Measurements from ENCODE around the gene LHCGR.

LHCGR gene

DNA sequence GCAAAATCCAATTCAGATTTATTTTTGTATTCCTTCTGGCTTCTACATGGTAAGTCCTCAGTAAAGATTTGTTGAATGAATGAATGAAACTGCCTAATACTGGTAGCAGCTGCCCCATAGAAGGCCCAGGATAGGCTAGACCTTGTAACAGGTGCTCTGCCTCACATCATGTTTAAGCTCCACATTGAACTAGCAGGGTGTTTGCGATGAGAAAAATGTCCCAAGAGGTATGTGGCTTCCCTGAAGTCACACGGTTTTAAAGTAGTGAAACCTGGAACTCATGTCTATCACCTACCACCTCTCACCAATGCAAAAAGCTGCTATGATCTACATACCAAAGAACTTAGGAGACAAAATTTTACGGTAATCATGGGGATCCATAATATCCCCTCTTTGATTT is 765 bp upstream of the LHCGR start:
- no peaks in the 10 kb centered on the region for H3K36me3 ChIP-seq (ENCODE audit: control insufficient read depth, low read length)
- no peaks in the 10 kb centered on the region for H3K4me1 ChIP-seq (ENCODE audit: control insufficient read depth, low read length)
- no peaks in the 10 kb centered on the region for H3K79me2 ChIP-seq (ENCODE audit: control insufficient read depth, low read length)
- no peaks in the 10 kb centered on the region for H3K9me2 ChIP-seq (replicated peaks; ENCODE audit: control insufficient read depth, low read length)
- H3K9me3 ChIP-seq (ENCODE audit: control insufficient read depth, insufficient read depth, low read length), result no peaks in the 10 kb centered on the region
- no peaks in the 10 kb centered on the region for H3K27me3 ChIP-seq (ENCODE audit: control insufficient read depth, low read length)
- no peaks in the 10 kb centered on the region for H4K20me1 ChIP-seq (ENCODE audit: control insufficient read depth, insufficient read depth, low read depth, low read length)
- H3K4me3 ChIP-seq (ENCODE audit: low read length), result no peak overlapping the region
- H3K27ac ChIP-seq (ENCODE audit: low read depth, low read length), result no peak overlapping the region
- TF ChIP-seq, protein P1, sequence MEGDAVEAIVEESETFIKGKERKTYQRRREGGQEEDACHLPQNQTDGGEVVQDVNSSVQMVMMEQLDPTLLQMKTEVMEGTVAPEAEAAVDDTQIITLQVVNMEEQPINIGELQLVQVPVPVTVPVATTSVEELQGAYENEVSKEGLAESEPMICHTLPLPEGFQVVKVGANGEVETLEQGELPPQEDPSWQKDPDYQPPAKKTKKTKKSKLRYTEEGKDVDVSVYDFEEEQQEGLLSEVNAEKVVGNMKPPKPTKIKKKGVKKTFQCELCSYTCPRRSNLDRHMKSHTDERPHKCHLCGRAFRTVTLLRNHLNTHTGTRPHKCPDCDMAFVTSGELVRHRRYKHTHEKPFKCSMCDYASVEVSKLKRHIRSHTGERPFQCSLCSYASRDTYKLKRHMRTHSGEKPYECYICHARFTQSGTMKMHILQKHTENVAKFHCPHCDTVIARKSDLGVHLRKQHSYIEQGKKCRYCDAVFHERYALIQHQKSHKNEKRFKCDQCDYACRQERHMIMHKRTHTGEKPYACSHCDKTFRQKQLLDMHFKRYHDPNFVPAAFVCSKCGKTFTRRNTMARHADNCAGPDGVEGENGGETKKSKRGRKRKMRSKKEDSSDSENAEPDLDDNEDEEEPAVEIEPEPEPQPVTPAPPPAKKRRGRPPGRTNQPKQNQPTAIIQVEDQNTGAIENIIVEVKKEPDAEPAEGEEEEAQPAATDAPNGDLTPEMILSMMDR (IDR thresholded peaks at IDR 0.05; ENCODE audit: low read depth, low read length, poor library complexity, severe bottlenecking), result no peak
- TF ChIP-seq EZH2phosphoT487 (IDR thresholded peaks at IDR 0.05; ENCODE audit: borderline replicate concordance, low read length), result no peak
- H3K4me2 ChIP-seq (ENCODE audit: low read length), result no peak overlapping the region
- no peaks in the 10 kb centered on the region for H3F3A ChIP-seq (ENCODE audit: control insufficient read depth, insufficient read depth)

DNA sequence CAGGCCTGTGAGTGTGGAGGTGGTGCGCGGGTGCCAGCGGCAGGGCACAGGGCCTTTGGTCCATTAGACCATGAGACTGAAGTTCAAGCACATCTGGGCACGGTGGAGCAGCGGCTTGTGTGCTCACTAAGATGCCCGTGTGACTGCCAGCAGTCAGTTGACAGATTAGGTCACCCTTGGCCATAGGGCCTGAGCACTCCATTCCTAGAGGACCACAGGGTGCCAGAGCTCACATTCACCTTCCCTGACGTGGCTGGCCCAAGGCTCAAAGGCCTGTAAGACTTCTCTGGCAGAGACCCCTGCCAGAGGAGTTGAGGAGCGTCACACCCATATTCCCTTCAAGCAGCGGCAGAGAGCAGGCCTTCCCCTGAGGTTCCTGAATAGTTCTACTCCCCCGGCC is 650 bp downstream of the LHCGR start:
- Histone ChIP-seq H3K4me3 (ENCODE audit: low read length) (no peak overlapping the region), H3K9me2 (replicated peaks; ENCODE audit: control insufficient read depth, low read length) (no peaks in the 10 kb centered on the region), H3K4me2 (ENCODE audit: low read length) (no peak overlapping the region), H3K36me3 (ENCODE audit: control insufficient read depth, low read length) (no peaks in the 10 kb centered on the region), H3F3A (ENCODE audit: control insufficient read depth, insufficient read depth) (no peaks in the 10 kb centered on the region), H3K9me3 (ENCODE audit: control insufficient read depth, insufficient read depth, low read length) (no peaks in the 10 kb centered on the region), H4K20me1 (ENCODE audit: control insufficient read depth, insufficient read depth, low read depth, low read length) (no peaks in the 10 kb centered on the region), H3K27me3 (ENCODE audit: control insufficient read depth, low read length) (no peaks in the 10 kb centered on the region), H3K4me1 (ENCODE audit: control insufficient read depth, low read length) (peaks cover 10% of the 10 kb centered on the region), H3K79me2 (ENCODE audit: control insufficient read depth, low read length) (no peaks in the 10 kb centered on the region), H3K27ac (ENCODE audit: low read depth, low read length) (no peak overlapping the region)
- TF ChIP-seq, protein P1 (IDR thresholded peaks at IDR 0.05; ENCODE audit: low read depth, low read length, poor library complexity, severe bottlenecking), result no peak
- TF ChIP-seq EZH2phosphoT487 (IDR thresholded peaks at IDR 0.05; ENCODE audit: borderline replicate concordance, low read length), result no peak

DNA sequence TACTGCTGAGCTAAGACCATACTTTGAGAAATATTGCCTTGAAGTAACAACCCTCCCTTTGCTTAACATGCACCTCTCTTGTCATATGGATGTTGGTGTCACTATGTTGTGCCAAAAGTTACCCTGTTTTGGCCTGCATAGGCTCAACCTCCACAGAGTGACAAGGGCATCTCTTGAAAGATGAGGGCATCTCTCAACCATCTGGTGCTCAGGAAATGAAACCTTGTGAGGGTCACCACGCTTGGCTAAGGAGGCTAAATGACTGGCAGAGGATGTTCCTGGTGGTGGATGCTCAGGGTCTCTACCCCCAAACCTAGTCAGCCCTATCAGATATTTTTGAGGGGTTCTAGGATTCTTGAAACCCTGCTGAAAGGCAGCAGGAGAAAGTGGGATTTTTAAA is 2.3 kb downstream of the LHCGR start:
- no peaks in the 10 kb centered on the region for H3F3A ChIP-seq (ENCODE audit: control insufficient read depth, insufficient read depth)
- H3K79me2 ChIP-seq (ENCODE audit: control insufficient read depth, low read length), result no peaks in the 10 kb centered on the region
- no peaks in the 10 kb centered on the region for H3K36me3 ChIP-seq (ENCODE audit: control insufficient read depth, low read length)
- no peaks in the 10 kb centered on the region for H3K27me3 ChIP-seq (ENCODE audit: control insufficient read depth, low read length)
- no peak overlapping the region for H3K27ac ChIP-seq (ENCODE audit: low read depth, low read length)
- no peak overlapping the region for H3K4me3 ChIP-seq (ENCODE audit: low read length)
- peaks cover 11% of the 10 kb centered on the region for H3K4me1 ChIP-seq (ENCODE audit: control insufficient read depth, low read length)
- no peaks in the 10 kb centered on the region for H3K9me2 ChIP-seq (replicated peaks; ENCODE audit: control insufficient read depth, low read length)
- no peaks in the 10 kb centered on the region for H4K20me1 ChIP-seq (ENCODE audit: control insufficient read depth, insufficient read depth, low read depth, low read length)
- no peak overlapping the region for H3K4me2 ChIP-seq (ENCODE audit: low read length)
- TF ChIP-seq, protein P1 (IDR thresholded peaks at IDR 0.05; ENCODE audit: low read depth, low read length, poor library complexity, severe bottlenecking), result no peak
- no peaks in the 10 kb centered on the region for H3K9me3 ChIP-seq (ENCODE audit: control insufficient read depth, insufficient read depth, low read length)

Measured in DOHH2 (cell line).